GM12891 (cell line): ENCODE measurements around the gene CNTN4.

ENCODE experiments used
- POLR2A ChIP-seq: IDR thresholded peaks from 2 replicates; pipeline ENCODE4 v1.6.1; 2011; ENCODE audit warnings: low read depth, low read length, control low read depth
- POLR2AphosphoS5 ChIP-seq: IDR thresholded peaks from 2 replicates; pipeline ENCODE4 v1.6.1; 2011; ENCODE audit warnings: low read depth, low read length, control low read depth
- SPI1 ChIP-seq: IDR thresholded peaks from 2 replicates; pipeline ENCODE4 v1.6.1; 2011; ENCODE audit warnings: low read depth, low read length, control low read depth
- TAF1 ChIP-seq: IDR thresholded peaks from 2 replicates; pipeline ENCODE4 v1.6.1; 2011; ENCODE audit warnings: low read depth, low read length, control low read depth

- no peak for TF ChIP-seq POLR2AphosphoS5
- TF ChIP-seq POLR2A: no peak
- TF ChIP-seq SPI1: no peak
- TF ChIP-seq TAF1: no peak
These were observed 16.1 kb downstream of the CNTN4 start for GRCh38 chr3:2114617-2115275.
